Left forelimb (tissue), 1 donor: ENCODE measurements around the gene VEZF1.
A peak's percentile ranks its signal among the peaks of the same experiment; 100 is the strongest.
"Not testable (repeated sequence)": the region's sequence is repeated elsewhere in the genome, so short reads cannot be mapped to it uniquely, and the experiment has no call there.

Experiments used
- DNase-seq: peaks from one replicate; pipeline ENCODE4 v3.0.0-alpha.2; 2018; ENCODE audit warnings: low spot score

The VEZF1 gene

GRCh38 chr17:57974053-57974824 is 13.8 kb downstream of the VEZF1 start:
- DNase-seq: not testable (repeated sequence)

- DNase-seq: no peak
Measured at GRCh38 chr17:57972151-57972550, 15.9 kb downstream of the VEZF1 start.

GRCh38 chr17:57971572-57971971 is 16.5 kb downstream of the VEZF1 start:
- DNase-seq: no peak

- no peak for DNase-seq
Measured at GRCh38 chr17:57970710-57971109, 17.3 kb downstream of the VEZF1 start.

- DNase-seq: no peak
Measured at GRCh38 chr17:57968456-57968855, 19.6 kb downstream of the VEZF1 start.

- no peak for DNase-seq
Measured at GRCh38 chr17:57966875-57967274, 21.2 kb downstream of the VEZF1 start.

- DNase-seq: no peak
Measured at GRCh38 chr17:57966246-57966645, 21.8 kb downstream of the VEZF1 start.

GRCh38 chr17:57965521-57966160 is 22.4 kb downstream of the VEZF1 start:
- DNase-seq: no peak

GRCh38 chr17:57963149-57963511 is 24.9 kb downstream of the VEZF1 start:
- no peak for DNase-seq

- no peak for DNase-seq
Measured at GRCh38 chr17:57962279-57963148, 25.5 kb downstream of the VEZF1 start.

- no peak for DNase-seq
Measured at GRCh38 chr17:57959929-57960328, 28.1 kb downstream of the VEZF1 start.

- peak; percentile 31 for DNase-seq
Measured at GRCh38 chr17:57958391-57958790, 29.7 kb downstream of the VEZF1 start.

- peak; percentile 17 for DNase-seq
Measured at GRCh38 chr17:57957886-57958285, 30.2 kb downstream of the VEZF1 start.

- DNase-seq: peak; percentile 40
Measured at GRCh38 chr17:57957120-57957850, 30.8 kb downstream of the VEZF1 start.

GRCh38 chr17:57956291-57957119 is 31.5 kb downstream of the VEZF1 start:
- peak; percentile 59 for DNase-seq

GRCh38 chr17:57955183-57955931 is 32.7 kb downstream of the VEZF1 start, which contains the start of gene CUEDC1:
Gene CUEDC1 (minus strand): TSS chr17:57955412. CDS start chr17:57885564, 69,848 bp downstream.
- peak; percentile 88 for DNase-seq

- peak; percentile 78 for DNase-seq
Measured at GRCh38 chr17:57954397-57955182, 33.5 kb downstream of the VEZF1 start.

- DNase-seq: no peak
Measured at GRCh38 chr17:57953705-57954396, 34.2 kb downstream of the VEZF1 start.

GRCh38 chr17:57953219-57953618 is 34.8 kb downstream of the VEZF1 start:
- no peak for DNase-seq
